Kidney epithelial cell (primary cell): ENCODE measurements around the gene NFKBIL1. TPM values are rescaled to one million over a fixed set of nuclear protein-coding genes. Genes with fewer than 3 reads are reported as not detected.

Experiments used
- DNase-seq: peaks from one replicate; pipeline ENCODE4 v3.0.0-alpha.2; 2010; ENCODE audit warnings: low read depth
- H3K27me3 ChIP-seq: 2 replicates; pipeline ENCODE4 v1.6.0; 2011; ENCODE audit warnings: low read length; ENCODE audit not compliant: control insufficient read depth, insufficient read depth
- H3K36me3 ChIP-seq: 2 replicates; pipeline ENCODE4 v1.5.1; 2011; ENCODE audit warnings: low read length; ENCODE audit not compliant: control insufficient read depth, insufficient read depth
- H3K4me3 ChIP-seq: 2 replicates; pipeline ENCODE4 v1.5.1; 2011; ENCODE audit warnings: low read depth, mild to moderate bottlenecking, control low read depth, low read length
- total RNA-seq: library from RNA; depleted of rRNA; stranded (reverse); fragments of >200 nt; gene quantifications from 2 replicates; pipeline ENCODE4 v1.2.3, GENCODE V29; 2015
- TF ChIP-seq, protein P1 (sequence below): IDR thresholded peaks from 2 replicates; pipeline ENCODE4 v1.5.1; 2011; ENCODE audit warnings: mild to moderate bottlenecking, moderate library complexity, low read length, control low read depth, inconsistent platforms; ENCODE audit not compliant: insufficient read depth, poor library complexity, severe bottlenecking

The NFKBIL1 gene
- total RNA-seq, 1 donor from 2014 or later: 44.0 TPM

DNA sequence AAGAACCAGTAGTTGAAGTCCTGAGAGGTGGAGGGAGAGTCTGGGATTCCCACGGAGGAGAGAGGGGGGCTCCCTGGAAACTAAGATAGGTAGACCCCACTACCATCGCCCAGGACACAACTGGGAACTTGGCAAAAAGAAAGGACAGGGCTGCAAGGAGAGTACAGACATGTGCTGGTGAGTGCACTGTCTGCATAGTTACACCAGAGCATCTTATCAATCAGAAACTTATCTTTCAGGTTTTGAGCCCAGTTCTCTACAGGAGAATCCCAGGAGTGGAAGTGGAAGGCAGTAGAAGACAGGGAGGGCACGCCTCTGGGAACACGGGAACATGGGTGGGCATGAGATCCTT lies 12.2 kb downstream of the NFKBIL1 start:
- Histone ChIP-seq H3K27me3 (no peaks in the 10 kb centered on the region), H3K4me3 (no peak overlapping the region), H3K36me3 (peaks cover 8% of the 10 kb centered on the region)
- TF ChIP-seq, protein P1, sequence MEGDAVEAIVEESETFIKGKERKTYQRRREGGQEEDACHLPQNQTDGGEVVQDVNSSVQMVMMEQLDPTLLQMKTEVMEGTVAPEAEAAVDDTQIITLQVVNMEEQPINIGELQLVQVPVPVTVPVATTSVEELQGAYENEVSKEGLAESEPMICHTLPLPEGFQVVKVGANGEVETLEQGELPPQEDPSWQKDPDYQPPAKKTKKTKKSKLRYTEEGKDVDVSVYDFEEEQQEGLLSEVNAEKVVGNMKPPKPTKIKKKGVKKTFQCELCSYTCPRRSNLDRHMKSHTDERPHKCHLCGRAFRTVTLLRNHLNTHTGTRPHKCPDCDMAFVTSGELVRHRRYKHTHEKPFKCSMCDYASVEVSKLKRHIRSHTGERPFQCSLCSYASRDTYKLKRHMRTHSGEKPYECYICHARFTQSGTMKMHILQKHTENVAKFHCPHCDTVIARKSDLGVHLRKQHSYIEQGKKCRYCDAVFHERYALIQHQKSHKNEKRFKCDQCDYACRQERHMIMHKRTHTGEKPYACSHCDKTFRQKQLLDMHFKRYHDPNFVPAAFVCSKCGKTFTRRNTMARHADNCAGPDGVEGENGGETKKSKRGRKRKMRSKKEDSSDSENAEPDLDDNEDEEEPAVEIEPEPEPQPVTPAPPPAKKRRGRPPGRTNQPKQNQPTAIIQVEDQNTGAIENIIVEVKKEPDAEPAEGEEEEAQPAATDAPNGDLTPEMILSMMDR: no peak
- no peak for DNase-seq

DNA sequence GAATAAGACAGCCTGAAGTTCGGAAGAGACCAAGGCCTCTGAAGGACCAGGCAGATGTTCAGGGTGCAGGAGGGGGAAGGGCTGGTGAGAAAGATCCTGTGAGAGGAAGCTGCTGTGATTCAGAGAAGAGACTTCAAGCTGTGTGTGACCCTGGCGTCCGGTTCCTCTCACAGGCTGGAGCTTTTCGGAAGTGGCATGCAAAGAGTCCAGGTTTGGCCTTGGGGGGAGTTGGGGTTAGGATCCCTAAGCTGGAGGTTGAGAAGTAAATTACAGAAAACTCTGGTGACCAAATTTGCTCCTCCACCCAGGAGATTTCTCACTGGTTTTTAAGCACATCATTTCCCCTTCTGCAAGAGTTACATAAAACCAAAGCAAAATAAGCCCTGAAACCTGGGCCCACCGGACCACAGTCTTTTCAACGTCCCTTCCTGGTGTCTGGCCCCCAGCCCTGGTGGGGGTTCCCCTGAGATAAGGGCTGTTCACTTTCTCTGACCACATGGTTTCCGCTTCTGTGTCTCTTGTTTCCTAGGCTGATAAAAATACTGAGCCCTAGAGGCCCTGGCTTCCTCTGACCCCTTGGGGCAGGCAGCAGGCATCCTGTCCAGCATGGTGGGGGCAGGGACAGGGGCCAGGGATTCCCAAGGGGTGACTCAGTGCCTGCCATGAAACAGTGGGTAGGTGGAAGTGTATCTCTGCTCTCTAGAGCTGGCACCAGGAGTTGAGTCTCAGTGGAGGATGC lies 12.7 kb downstream of the NFKBIL1 start:
- H3K36me3 ChIP-seq: peaks cover 8% of the 10 kb centered on the region
- DNase-seq: no peak
- TF ChIP-seq, protein P1: no peak

DNA sequence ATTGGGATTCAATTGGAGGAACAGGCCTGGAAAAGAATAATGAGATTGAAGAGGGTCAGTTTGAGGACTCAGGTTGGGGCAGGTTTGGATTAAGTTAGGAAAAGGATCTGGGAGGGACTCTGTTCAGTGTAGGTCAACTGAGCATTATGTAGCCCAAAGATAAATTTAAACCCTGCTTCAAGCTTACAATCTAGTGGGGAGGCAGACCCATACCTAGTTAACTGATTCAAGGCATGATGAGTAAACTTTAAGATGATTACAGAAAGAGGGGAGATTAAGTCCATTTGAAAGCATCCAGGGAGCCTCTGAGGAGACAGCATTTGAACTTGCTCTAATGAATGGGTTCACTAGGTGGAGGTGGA lies 13.3 kb downstream of the NFKBIL1 start:
- Histone ChIP-seq H3K4me3 (no peak overlapping the region), H3K27me3 (no peaks in the 10 kb centered on the region), H3K36me3 (peaks cover 8% of the 10 kb centered on the region)
- no peak for DNase-seq
- TF ChIP-seq, protein P1: no peak

More for the DNA sequence above, 12.7 kb downstream of the NFKBIL1 start:
- Histone ChIP-seq H3K27me3 (no peaks in the 10 kb centered on the region), H3K4me3 (no peak overlapping the region)

DNA sequence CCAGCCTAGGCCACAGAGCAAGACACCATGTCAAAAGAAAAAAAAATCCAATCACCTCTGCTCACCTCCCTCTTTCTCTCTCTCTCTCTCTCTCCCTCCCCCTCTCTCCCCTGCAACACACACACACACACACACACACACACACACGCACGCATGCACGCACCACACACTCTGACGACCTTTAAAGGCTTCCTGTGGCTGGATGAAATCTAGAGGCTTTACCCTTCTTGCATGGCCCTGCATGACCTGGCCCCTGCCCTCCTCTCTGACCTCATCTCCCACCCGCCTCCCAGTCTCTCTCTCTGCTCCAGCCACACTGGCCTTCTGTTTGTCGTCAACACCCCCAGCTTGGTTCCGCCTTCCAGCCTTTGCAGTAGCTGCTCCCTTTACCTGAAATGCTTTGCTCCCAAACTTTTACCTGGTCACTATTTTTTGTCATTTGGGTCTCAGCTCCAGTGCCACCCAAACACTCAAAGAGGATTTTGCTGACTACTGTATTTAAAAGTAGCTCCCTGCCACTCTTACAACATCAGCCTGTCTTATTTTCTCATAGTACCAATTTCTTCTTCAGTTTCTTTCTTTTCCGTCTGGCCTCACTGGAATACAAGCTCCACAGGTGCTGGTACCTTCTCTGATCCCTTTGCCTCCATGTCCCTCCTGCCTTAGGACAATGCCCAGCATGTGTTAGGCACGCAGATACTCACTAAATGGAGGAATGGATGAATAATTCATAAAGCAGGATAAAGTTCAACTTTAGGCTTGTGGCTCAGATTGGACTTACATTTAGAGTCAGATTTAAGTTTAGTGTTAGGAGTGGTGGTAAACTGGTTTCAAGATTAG lies 20.3 kb downstream of the NFKBIL1 start:
- Histone ChIP-seq H3K36me3 (no peaks in the 10 kb centered on the region), H3K27me3 (no peaks in the 10 kb centered on the region), H3K4me3 (no peak overlapping the region)
- no peak for DNase-seq
- TF ChIP-seq, protein P1: no peak

DNA sequence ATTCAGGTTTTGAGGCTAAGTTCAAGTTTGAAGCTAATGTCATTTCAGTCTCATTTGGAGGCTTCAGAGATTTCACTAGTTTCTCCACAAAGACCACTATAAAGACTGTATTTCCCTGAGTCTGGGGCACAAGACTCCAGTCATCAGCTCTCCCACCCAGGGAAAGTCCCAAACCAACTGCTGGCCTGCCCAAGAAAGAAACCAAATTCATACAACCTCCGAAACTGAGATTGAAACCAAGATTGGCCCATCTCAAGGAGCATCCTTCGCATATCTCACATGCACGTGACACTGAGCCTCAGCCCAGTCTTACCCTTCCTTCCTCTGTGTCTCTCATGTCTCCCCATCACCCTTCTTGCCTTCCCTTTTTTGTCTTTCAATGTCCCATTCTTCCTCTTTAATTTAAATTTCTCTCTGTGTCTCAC lies 21.1 kb downstream of the NFKBIL1 start:
- Histone ChIP-seq H3K4me3 (no peak overlapping the region), H3K36me3 (no peaks in the 10 kb centered on the region), H3K27me3 (no peaks in the 10 kb centered on the region)
- TF ChIP-seq, protein P1: no peak
- no peak for DNase-seq
